Liver (tissue), 9 donors: ENCODE results near the gene GORAB. TPM values are rescaled to one million over a fixed set of nuclear protein-coding genes. Genes with fewer than 3 reads are reported as not detected.

Source experiments
- DNase-seq: peaks from one replicate; pipeline ENCODE4 v3.0.0-alpha.2; 2017; ENCODE audit warnings: low spot score
- H3K27ac ChIP-seq, 2 donors: one replicate each; pipeline ENCODE4 v1.7.0; 2013; ENCODE audit warnings: inconsistent platforms in 2 of 2, low read length in 2 of 2, control low read depth in 1 of 2, low read depth in 1 of 2, mild to moderate bottlenecking in 1 of 2
- H3K27me3 ChIP-seq, 4 donors: one replicate each; pipeline versions ENCODE4 v1.6.1 to v1.7.0; 2013; ENCODE audit warnings: low read length in 3 of 4, inconsistent platforms in 1 of 4, mild to moderate bottlenecking in 1 of 4, moderate library complexity in 1 of 4; ENCODE audit not compliant: control insufficient read depth in 4 of 4, insufficient read depth in 4 of 4
- H3K36me3 ChIP-seq, 4 donors: one replicate each; pipeline versions ENCODE4 v1.6.1 to v1.7.0; 2013; ENCODE audit warnings: low read length in 3 of 4, mild to moderate bottlenecking in 3 of 4, low read depth in 1 of 4, moderate library complexity in 1 of 4; ENCODE audit not compliant: control insufficient read depth in 4 of 4, insufficient read depth in 3 of 4
- H3K4me1 ChIP-seq, 4 donors: one replicate each; pipeline versions ENCODE4 v1.6.1 to v1.7.0; 2013; ENCODE audit warnings: low read length in 3 of 4, mild to moderate bottlenecking in 3 of 4, moderate library complexity in 1 of 4; ENCODE audit not compliant: control insufficient read depth in 4 of 4, insufficient read depth in 4 of 4
- H3K4me3 ChIP-seq, 3 donors: one replicate each; pipeline versions ENCODE4 v1.6.1 to v1.7.0; 2013; ENCODE audit warnings: low read length in 3 of 3, control low read depth in 1 of 3, low read depth in 1 of 3, mild to moderate bottlenecking in 1 of 3
- H3K9ac ChIP-seq, 2 donors: one replicate each; pipeline ENCODE4 v1.7.0; 2013; ENCODE audit warnings: low read length in 2 of 2, mild to moderate bottlenecking in 2 of 2, moderate library complexity in 2 of 2, control low read depth in 1 of 2, low read depth in 1 of 2
- H3K9me3 ChIP-seq, 4 donors: one replicate each; pipeline versions ENCODE4 v1.6.1 to v1.7.0; 2013; ENCODE audit warnings: low read length in 3 of 4; ENCODE audit not compliant: control insufficient read depth in 4 of 4
- ATF3 ChIP-seq: IDR thresholded peaks from 2 replicates; pipeline ENCODE4 v1.6.1; 2016; ENCODE audit warnings: antibody characterized with exemption
- GABPA ChIP-seq, 2 donors: IDR thresholded peaks in 1 of 2; conservative IDR thresholded peaks in 1 of 2; 2 replicates each; pipeline ENCODE4 v1.6.1; 2016; ENCODE audit warnings: antibody characterized with exemption in 2 of 2, mild to moderate bottlenecking in 1 of 2, moderate library complexity in 1 of 2
- HNF4A ChIP-seq, 2 donors: conservative IDR thresholded peaks; 2 replicates each; pipeline ENCODE4 v1.6.1; 2016; ENCODE audit warnings: antibody characterized with exemption in 2 of 2, mild to moderate bottlenecking in 2 of 2
- HNF4G ChIP-seq: IDR thresholded peaks from 2 replicates; pipeline ENCODE4 v1.6.1; 2016; ENCODE audit warnings: antibody characterized with exemption
- MAX ChIP-seq: IDR thresholded peaks from 2 replicates; pipeline ENCODE4 v1.6.1; 2016; ENCODE audit warnings: antibody characterized with exemption
- RAD21 ChIP-seq, 2 donors: IDR thresholded peaks; 2 replicates each; pipeline ENCODE4 v1.6.1; 2016; ENCODE audit warnings: antibody characterized with exemption in 2 of 2, mild to moderate bottlenecking in 2 of 2
- TAF1 ChIP-seq: conservative IDR thresholded peaks from 2 replicates; pipeline ENCODE4 v1.6.1; 2016; ENCODE audit warnings: antibody characterized with exemption, mild to moderate bottlenecking
- YY1 ChIP-seq: IDR thresholded peaks from 2 replicates; pipeline ENCODE4 v1.6.1; 2016; ENCODE audit warnings: antibody characterized with exemption, mild to moderate bottlenecking
- WGBS: extraction: QIAGEN DNeasy Blood & Tissue Kit; methylation state at CpG from one replicate; pipeline ENCODE4 v1.1.7; 2013; 5-methylcytosine and 5-hydroxymethylcytosine counted together
- polyA plus RNA-seq, 2 donors: library from polyadenylated mRNA; stranded (reverse) in 1 of 2; unstranded in 1 of 2; fragments of 200-250 nt in 1 of 2; fragments of >200 nt in 1 of 2; fragmentation: Nextera tagmentation in 1 of 2; extraction: Ambion mirVana in 1 of 2; gene quantifications; one replicate each; pipeline versions ENCODE4 v1.2.1 to v1.2.3, GENCODE V29; 2013 to 2015
- total RNA-seq, 2 donors: library from RNA; depleted of rRNA; stranded (reverse); fragments of >200 nt; gene quantifications; one replicate each; pipeline ENCODE4 v1.2.3, GENCODE V29; 2014
- TF ChIP-seq, protein P1 (sequence below): fragments of 150-350 bp; IDR thresholded peaks from 2 replicates; pipeline ENCODE4 v1.5.1; 2017; ENCODE audit warnings: improper control_type of control experiment, low read depth, low read length; ENCODE audit not compliant: missing input control
- TF ChIP-seq, protein P2 (sequence below): IDR thresholded peaks from 2 replicates; pipeline ENCODE4 v1.6.1; 2016; ENCODE audit warnings: antibody characterized with exemption, mild to moderate bottlenecking
- TF ChIP-seq, protein P3 (sequence below): IDR thresholded peaks from 2 replicates; pipeline ENCODE4 v1.6.1; 2016; ENCODE audit warnings: antibody characterized with exemption
- donor health status: healthy.
- donor health status: healthy.
- donor health status: healthy.
- donor health status: healthy.
- donor health status: healthy.

The GORAB gene
- total and polyA plus RNA-seq, 4 donors: 4.0 to 11.1 (median 8.7) TPM

GRCh38 chr1:170590921-170591705, 59.1 kb downstream of the GORAB start (continued):
- TF ChIP-seq, protein P1, sequence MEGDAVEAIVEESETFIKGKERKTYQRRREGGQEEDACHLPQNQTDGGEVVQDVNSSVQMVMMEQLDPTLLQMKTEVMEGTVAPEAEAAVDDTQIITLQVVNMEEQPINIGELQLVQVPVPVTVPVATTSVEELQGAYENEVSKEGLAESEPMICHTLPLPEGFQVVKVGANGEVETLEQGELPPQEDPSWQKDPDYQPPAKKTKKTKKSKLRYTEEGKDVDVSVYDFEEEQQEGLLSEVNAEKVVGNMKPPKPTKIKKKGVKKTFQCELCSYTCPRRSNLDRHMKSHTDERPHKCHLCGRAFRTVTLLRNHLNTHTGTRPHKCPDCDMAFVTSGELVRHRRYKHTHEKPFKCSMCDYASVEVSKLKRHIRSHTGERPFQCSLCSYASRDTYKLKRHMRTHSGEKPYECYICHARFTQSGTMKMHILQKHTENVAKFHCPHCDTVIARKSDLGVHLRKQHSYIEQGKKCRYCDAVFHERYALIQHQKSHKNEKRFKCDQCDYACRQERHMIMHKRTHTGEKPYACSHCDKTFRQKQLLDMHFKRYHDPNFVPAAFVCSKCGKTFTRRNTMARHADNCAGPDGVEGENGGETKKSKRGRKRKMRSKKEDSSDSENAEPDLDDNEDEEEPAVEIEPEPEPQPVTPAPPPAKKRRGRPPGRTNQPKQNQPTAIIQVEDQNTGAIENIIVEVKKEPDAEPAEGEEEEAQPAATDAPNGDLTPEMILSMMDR: no peak
- no peak for TF ChIP-seq TAF1
- no peak for TF ChIP-seq MAX
- no peak for TF ChIP-seq HNF4G
- TF ChIP-seq YY1: no peak
- no peak for TF ChIP-seq ATF3
- no peak for TF ChIP-seq GABPA (IDR thresholded peaks at IDR 0.05 in 1 of 2, conservative IDR thresholded peaks at IDR 0.05 in 1 of 2)
- no peak for TF ChIP-seq HNF4A (conservative IDR thresholded peaks at IDR 0.05)

GRCh38 chr1:170592591-170593111, 60.7 kb downstream of the GORAB start:
- H3K9me3 ChIP-seq: peaks cover 0 to 2% (median 0%) of the 10 kb centered on the region in 4 donors

GRCh38 chr1:170593173-170594011, 61.4 kb downstream of the GORAB start:
- Histone ChIP-seq H3K9me3 (peaks cover 0 to 2% (median 0%) of the 10 kb centered on the region in 4 donors), H3K9ac (no peak overlapping the region), H3K36me3 (no peaks in the 10 kb centered on the region), H3K4me3 (no peak overlapping the region), H3K27ac (no peak overlapping the region), H3K4me1 (no peaks in the 10 kb centered on the region), H3K27me3 (peaks cover 0 to 4% (median 0%) of the 10 kb centered on the region in 4 donors)
- 59% methylated on average over 5 of the region's 5 CpGs for WGBS
- no peak for TF ChIP-seq TAF1
- TF ChIP-seq, protein P2, sequence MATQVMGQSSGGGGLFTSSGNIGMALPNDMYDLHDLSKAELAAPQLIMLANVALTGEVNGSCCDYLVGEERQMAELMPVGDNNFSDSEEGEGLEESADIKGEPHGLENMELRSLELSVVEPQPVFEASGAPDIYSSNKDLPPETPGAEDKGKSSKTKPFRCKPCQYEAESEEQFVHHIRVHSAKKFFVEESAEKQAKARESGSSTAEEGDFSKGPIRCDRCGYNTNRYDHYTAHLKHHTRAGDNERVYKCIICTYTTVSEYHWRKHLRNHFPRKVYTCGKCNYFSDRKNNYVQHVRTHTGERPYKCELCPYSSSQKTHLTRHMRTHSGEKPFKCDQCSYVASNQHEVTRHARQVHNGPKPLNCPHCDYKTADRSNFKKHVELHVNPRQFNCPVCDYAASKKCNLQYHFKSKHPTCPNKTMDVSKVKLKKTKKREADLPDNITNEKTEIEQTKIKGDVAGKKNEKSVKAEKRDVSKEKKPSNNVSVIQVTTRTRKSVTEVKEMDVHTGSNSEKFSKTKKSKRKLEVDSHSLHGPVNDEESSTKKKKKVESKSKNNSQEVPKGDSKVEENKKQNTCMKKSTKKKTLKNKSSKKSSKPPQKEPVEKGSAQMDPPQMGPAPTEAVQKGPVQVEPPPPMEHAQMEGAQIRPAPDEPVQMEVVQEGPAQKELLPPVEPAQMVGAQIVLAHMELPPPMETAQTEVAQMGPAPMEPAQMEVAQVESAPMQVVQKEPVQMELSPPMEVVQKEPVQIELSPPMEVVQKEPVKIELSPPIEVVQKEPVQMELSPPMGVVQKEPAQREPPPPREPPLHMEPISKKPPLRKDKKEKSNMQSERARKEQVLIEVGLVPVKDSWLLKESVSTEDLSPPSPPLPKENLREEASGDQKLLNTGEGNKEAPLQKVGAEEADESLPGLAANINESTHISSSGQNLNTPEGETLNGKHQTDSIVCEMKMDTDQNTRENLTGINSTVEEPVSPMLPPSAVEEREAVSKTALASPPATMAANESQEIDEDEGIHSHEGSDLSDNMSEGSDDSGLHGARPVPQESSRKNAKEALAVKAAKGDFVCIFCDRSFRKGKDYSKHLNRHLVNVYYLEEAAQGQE: peak; percentile 81
- DNase-seq: no peak

More at GRCh38 chr1:170592591-170593111, 60.7 kb downstream of the GORAB start:
- no peak for DNase-seq
- Histone ChIP-seq H3K9ac (no peak overlapping the region), H3K4me1 (no peaks in the 10 kb centered on the region), H3K27me3 (peaks cover 0 to 4% (median 0%) of the 10 kb centered on the region in 4 donors), H3K4me3 (no peak overlapping the region), H3K36me3 (no peaks in the 10 kb centered on the region), H3K27ac (no peak overlapping the region)
- TF ChIP-seq, protein P3, sequence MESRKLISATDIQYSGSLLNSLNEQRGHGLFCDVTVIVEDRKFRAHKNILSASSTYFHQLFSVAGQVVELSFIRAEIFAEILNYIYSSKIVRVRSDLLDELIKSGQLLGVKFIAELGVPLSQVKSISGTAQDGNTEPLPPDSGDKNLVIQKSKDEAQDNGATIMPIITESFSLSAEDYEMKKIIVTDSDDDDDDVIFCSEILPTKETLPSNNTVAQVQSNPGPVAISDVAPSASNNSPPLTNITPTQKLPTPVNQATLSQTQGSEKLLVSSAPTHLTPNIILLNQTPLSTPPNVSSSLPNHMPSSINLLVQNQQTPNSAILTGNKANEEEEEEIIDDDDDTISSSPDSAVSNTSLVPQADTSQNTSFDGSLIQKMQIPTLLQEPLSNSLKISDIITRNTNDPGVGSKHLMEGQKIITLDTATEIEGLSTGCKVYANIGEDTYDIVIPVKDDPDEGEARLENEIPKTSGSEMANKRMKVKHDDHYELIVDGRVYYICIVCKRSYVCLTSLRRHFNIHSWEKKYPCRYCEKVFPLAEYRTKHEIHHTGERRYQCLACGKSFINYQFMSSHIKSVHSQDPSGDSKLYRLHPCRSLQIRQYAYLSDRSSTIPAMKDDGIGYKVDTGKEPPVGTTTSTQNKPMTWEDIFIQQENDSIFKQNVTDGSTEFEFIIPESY: no peak
- TF ChIP-seq HNF4G (no peak), RAD21 (IDR thresholded peaks at IDR 0.05) (no peak)
- WGBS: 80% methylated on average over 2 of the region's 2 CpGs
